HepG2 (cell line): ENCODE data around the gene ESPN. TPM values are rescaled to one million over a fixed set of nuclear protein-coding genes. Genes with fewer than 3 reads are reported as not detected.
A peak's percentile ranks its signal among the peaks of the same experiment; 100 is the strongest.

ENCODE experiments used
- AGO1 ChIP-seq: fragments of 200-400 bp; formaldehyde crosslinking; IDR thresholded peaks from 2 replicates; pipeline ENCODE4 v1.6.1; 2017; ENCODE audit warnings: mild to moderate bottlenecking, low read depth, low read length, moderate library complexity; ENCODE audit not compliant: poor library complexity, severe bottlenecking
- CAMTA2 ChIP-seq: sonication (generic); formaldehyde crosslinking; IDR thresholded peaks from 2 replicates; pipeline ENCODE4 v1.4.0; 2020; ENCODE audit warnings: mild to moderate bottlenecking, missing genetic modification reagents, borderline replicate concordance
- EHMT2 ChIP-seq: fragments of 200-600 bp; sonication (generic); IDR thresholded peaks from 2 replicates; pipeline ENCODE4 v1.7.0; 2017; ENCODE audit warnings: antibody characterized with exemption, low read depth, low read length, borderline replicate concordance
- ETV5 ChIP-seq: IDR thresholded peaks from 2 replicates; pipeline ENCODE4 v1.6.1; 2018; ENCODE audit warnings: missing biosample characterization, missing genetic modification reagents, inconsistent platforms, borderline replicate concordance
- KLF9 ChIP-seq: IDR thresholded peaks from 2 replicates; pipeline ENCODE4 v1.6.1; 2016; ENCODE audit warnings: low read depth
- LCORL ChIP-seq, 2 experiments: fragments of 450-650 bp in 1 of 2; sonication (generic) in 1 of 2; formaldehyde crosslinking in 1 of 2; IDR thresholded peaks; 2 replicates each; pipeline versions ENCODE4 v1.5.0 to v1.6.1; 2017 to 2020; ENCODE audit warnings: antibody characterized with exemption in 1 of 2, missing genetic modification reagents in 1 of 2
- MYC ChIP-seq: sonication (generic); formaldehyde crosslinking; IDR thresholded peaks from 2 replicates; pipeline ENCODE4 v1.9.0; 2021; ENCODE audit warnings: missing genetic modification reagents, borderline replicate concordance
- NFKBIZ ChIP-seq: IDR thresholded peaks from 2 replicates; pipeline ENCODE4 v1.6.1; 2018; ENCODE audit warnings: missing genetic modification reagents, missing compliant biosample characterization
- PREB ChIP-seq: sonication (generic); formaldehyde crosslinking; IDR thresholded peaks from 2 replicates; pipeline ENCODE4 v1.4.0; 2020; ENCODE audit warnings: missing genetic modification reagents
- PTBP1 ChIP-seq: fragments of 200-400 bp; formaldehyde crosslinking; IDR thresholded peaks from 2 replicates; pipeline ENCODE4 v1.6.1; 2018; ENCODE audit warnings: low read length, low read depth; ENCODE audit not compliant: poor library complexity, severe bottlenecking
- RARA ChIP-seq: IDR thresholded peaks from 2 replicates; pipeline ENCODE4 v1.6.1; 2016; ENCODE audit warnings: missing genetic modification reagents, missing compliant biosample characterization
- RBFOX2 ChIP-seq: fragments of 200-400 bp; formaldehyde crosslinking; IDR thresholded peaks from 2 replicates; pipeline ENCODE4 v1.6.1; 2017; ENCODE audit warnings: low read depth, mild to moderate bottlenecking, low read length
- TOE1 ChIP-seq: sonication (generic); formaldehyde crosslinking; IDR thresholded peaks from 2 replicates; pipeline ENCODE4 v1.4.0; 2020; ENCODE audit warnings: mild to moderate bottlenecking, missing genetic modification reagents
- ZNF331 ChIP-seq: sonication (generic); formaldehyde crosslinking; IDR thresholded peaks from 2 replicates; pipeline ENCODE4 v1.4.0; 2020; ENCODE audit warnings: missing genetic modification reagents
- ZNF547 ChIP-seq: sonication (generic); formaldehyde crosslinking; IDR thresholded peaks from 2 replicates; pipeline ENCODE4 v1.5.1; 2020; ENCODE audit warnings: mild to moderate bottlenecking, missing genetic modification reagents
- ZNF572 ChIP-seq: sonication (generic); formaldehyde crosslinking; IDR thresholded peaks from 2 replicates; pipeline ENCODE4 v1.5.1; 2020; ENCODE audit warnings: mild to moderate bottlenecking, missing genetic modification reagents
- ZNF691 ChIP-seq: sonication (generic); formaldehyde crosslinking; IDR thresholded peaks from 2 replicates; pipeline ENCODE4 v1.4.0; 2020; ENCODE audit warnings: missing genetic modification reagents, low read depth, mild to moderate bottlenecking, borderline replicate concordance
- ZNF761 ChIP-seq: sonication (generic); formaldehyde crosslinking; conservative IDR thresholded peaks from 2 replicates; pipeline ENCODE4 v1.4.0; 2020; ENCODE audit warnings: mild to moderate bottlenecking, missing genetic modification reagents
- ZNF777 ChIP-seq: sonication (generic); formaldehyde crosslinking; IDR thresholded peaks from 2 replicates; pipeline ENCODE4 v1.4.0; 2020; ENCODE audit warnings: missing genetic modification reagents
- polyA plus RNA-seq, 8 experiments: library from polyadenylated mRNA; depleted of rRNA in 3 of 8; stranded (reverse) in 7 of 8; unstranded in 1 of 8; fragments of >200 nt; fragmentation: Illumina TruSeq in 4 of 8; extraction: Trizol in 4 of 8; gene quantifications; 2 replicates each; pipeline versions ENCODE4 v1.2.1 to v1.2.3, GENCODE V29; 2011 to 2016; ENCODE audit warnings: low read depth in 4 of 8, missing spikeins in 1 of 8, mixed read lengths in 1 of 8; ENCODE audit not compliant: insufficient read depth in 1 of 8
- total RNA-seq, 5 experiments: library from RNA; depleted of rRNA; stranded (reverse); fragments of >200 nt; fragmentation: Illumina TruSeq; extraction: Trizol; gene quantifications; 2 replicates each; pipeline ENCODE4 v1.2.3, GENCODE V29; 2016; ENCODE audit warnings: low read depth in 1 of 5
- TF ChIP-seq, protein P1 (sequence below): sonication (generic); formaldehyde crosslinking; IDR thresholded peaks from 2 replicates; pipeline ENCODE4 v1.4.0; 2020; ENCODE audit warnings: low read depth, mild to moderate bottlenecking, missing genetic modification reagents
- TF ChIP-seq, protein P2 (sequence below): sonication (generic); formaldehyde crosslinking; IDR thresholded peaks from 2 replicates; pipeline ENCODE4 v1.4.0; 2020; ENCODE audit warnings: missing genetic modification reagents
- TF ChIP-seq, protein P3 (sequence below): sonication (generic); formaldehyde crosslinking; IDR thresholded peaks from 2 replicates; pipeline ENCODE4 v1.9.0; 2021; ENCODE audit warnings: missing genetic modification reagents, mild to moderate bottlenecking, borderline replicate concordance

The ESPN gene
- total and polyA plus RNA-seq, 2 of the 13 experiments (the other 11 are each of a cell fraction or from before 2014, with no cell fraction given), result 48.6 to 54.2 TPM

DNA sequence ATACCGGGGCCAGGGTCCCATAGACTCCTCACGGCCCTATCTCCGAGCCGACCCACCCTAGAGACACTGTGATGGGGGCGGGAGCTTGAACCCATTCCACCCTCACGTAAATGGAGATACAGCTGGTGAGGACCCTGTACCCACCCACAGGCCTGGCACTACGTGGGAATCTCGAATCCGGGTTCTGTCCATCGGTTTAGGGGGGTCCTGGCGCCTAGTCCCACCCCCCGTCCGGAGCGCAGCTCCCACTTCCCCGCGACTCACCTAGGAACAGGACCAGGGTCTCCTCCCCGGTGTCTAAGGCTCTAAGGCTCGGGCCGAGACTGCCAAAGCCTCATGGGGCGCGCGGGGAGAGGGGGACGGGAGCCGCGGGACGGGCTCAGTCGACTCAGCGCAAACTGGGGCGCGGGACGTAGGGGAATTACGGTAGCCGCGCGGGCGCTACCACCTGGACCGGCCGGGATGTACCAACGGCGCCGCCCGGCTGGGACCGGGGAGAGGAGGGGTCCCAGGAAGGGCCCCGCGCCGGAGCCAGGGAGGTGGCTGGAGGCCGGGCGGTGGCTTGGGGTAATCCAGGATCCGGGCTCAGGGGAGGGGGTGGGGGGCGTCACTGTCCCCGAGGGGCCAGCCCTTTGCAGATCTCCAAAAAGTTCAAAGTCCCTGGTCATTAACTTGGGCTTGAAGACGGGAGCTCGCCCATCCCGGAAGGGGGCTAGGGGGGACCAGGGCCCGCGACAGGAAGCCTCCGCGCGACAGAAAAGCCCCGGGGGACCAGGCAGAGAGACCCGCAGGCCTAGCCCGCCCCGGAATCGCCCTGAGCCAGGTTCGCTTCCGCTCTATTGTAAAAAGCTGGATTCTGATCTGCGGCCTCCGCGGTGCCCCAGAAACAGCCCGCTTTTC lies 65.9 kb downstream of the ESPN start (continued):
- TF ChIP-seq, protein P1, sequence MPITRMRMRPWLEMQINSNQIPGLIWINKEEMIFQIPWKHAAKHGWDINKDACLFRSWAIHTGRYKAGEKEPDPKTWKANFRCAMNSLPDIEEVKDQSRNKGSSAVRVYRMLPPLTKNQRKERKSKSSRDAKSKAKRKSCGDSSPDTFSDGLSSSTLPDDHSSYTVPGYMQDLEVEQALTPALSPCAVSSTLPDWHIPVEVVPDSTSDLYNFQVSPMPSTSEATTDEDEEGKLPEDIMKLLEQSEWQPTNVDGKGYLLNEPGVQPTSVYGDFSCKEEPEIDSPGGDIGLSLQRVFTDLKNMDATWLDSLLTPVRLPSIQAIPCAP (CRISPR knock-in tag), result no peak
- TF ChIP-seq ETV5 (CRISPR knock-in tag) (peak; percentile 44; the same call in 1 of the 2 replicates), ZNF777 (CRISPR knock-in tag) (peak; percentile 70), ZNF572 (peak; percentile 18; the same call in 1 of the 2 replicates), MYC (peak; percentile 56; the same call in 1 of the 2 replicates), ZNF691 (CRISPR knock-in tag) (peak; percentile 77; the same call in 1 of the 2 replicates), AGO1 (peak; percentile 69), ZNF547 (CRISPR knock-in tag) (peak; percentile 36; the same call in 1 of the 2 replicates), RBFOX2 (peak; percentile 80), PTBP1 (no peak), PREB (CRISPR knock-in tag) (no peak), ZNF331 (CRISPR knock-in tag) (0 out of 2 replicates have a peak, but pooled peaks have one; percentile 22), NFKBIZ (CRISPR knock-in tag) (no peak), EHMT2 (no peak), CAMTA2 (no peak), ZNF761 (CRISPR knock-in tag) (peak; percentile 75; the same call in 1 of the 2 replicates), RARA (CRISPR knock-in tag) (no peak), KLF9 (CRISPR knock-in tag) (no peak), LCORL (IDR thresholded peaks at IDR 0.05) (no peak), LCORL (CRISPR knock-in tag; IDR thresholded peaks at IDR 0.05) (peak; percentile 89), TOE1 (CRISPR knock-in tag) (no peak)
- TF ChIP-seq, protein P2, sequence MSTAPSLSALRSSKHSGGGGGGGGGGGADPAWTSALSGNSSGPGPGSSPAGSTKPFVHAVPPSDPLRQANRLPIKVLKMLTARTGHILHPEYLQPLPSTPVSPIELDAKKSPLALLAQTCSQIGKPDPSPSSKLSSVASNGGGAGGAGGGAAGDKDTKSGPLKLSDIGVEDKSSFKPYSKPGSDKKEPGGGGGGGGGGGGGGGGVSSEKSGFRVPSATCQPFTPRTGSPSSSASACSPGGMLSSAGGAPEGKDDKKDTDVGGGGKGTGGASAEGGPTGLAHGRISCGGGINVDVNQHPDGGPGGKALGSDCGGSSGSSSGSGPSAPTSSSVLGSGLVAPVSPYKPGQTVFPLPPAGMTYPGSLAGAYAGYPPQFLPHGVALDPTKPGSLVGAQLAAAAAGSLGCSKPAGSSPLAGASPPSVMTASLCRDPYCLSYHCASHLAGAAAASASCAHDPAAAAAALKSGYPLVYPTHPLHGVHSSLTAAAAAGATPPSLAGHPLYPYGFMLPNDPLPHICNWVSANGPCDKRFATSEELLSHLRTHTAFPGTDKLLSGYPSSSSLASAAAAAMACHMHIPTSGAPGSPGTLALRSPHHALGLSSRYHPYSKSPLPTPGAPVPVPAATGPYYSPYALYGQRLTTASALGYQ, result 0 out of 2 replicates have a peak, but pooled peaks have one; percentile 18
- TF ChIP-seq, protein P3, sequence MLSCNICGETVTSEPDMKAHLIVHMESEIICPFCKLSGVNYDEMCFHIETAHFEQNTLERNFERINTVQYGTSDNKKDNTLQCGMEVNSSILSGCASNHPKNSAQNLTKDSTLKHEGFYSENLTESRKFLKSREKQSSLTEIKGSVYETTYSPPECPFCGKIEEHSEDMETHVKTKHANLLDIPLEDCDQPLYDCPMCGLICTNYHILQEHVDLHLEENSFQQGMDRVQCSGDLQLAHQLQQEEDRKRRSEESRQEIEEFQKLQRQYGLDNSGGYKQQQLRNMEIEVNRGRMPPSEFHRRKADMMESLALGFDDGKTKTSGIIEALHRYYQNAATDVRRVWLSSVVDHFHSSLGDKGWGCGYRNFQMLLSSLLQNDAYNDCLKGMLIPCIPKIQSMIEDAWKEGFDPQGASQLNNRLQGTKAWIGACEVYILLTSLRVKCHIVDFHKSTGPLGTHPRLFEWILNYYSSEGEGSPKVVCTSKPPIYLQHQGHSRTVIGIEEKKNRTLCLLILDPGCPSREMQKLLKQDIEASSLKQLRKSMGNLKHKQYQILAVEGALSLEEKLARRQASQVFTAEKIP (CRISPR knock-in tag), result no peak
